ENCODE measurements around the gene MTX1. TPM values are rescaled to one million over a fixed set of nuclear protein-coding genes. Genes with fewer than 3 reads are reported as not detected.
"Not testable (repeated sequence)": the region's sequence is repeated elsewhere in the genome, so short reads cannot be mapped to it uniquely, and the experiment has no call there.

Gene MTX1
- polyA plus RNA-seq, 1 donor: 16.9 TPM

GRCh38 chr1:155188268-155188667 is 20.2 kb upstream of the MTX1 start:
- no peak for DNase-seq (ENCODE audit: low read depth)

GRCh38 chr1:155189926-155190325 is 18.6 kb upstream of the MTX1 start:
- not testable (repeated sequence) for DNase-seq (ENCODE audit: low read depth)

GRCh38 chr1:155191904-155192303 is 16.6 kb upstream of the MTX1 start:
- DNase-seq (ENCODE audit: low read depth): no peak

- no peak for DNase-seq (ENCODE audit: low read depth)
Measured at GRCh38 chr1:155192346-155193274, 15.9 kb upstream of the MTX1 start.

- no peak for DNase-seq (ENCODE audit: low read depth)
Measured at GRCh38 chr1:155193275-155193990, 15.1 kb upstream of the MTX1 start.

GRCh38 chr1:155193991-155194240 is 14.6 kb upstream of the MTX1 start:
- DNase-seq (ENCODE audit: low read depth): not testable (repeated sequence)

GRCh38 chr1:155195201-155196102 is 13.0 kb upstream of the MTX1 start:
- DNase-seq (ENCODE audit: low read depth): no peak

- DNase-seq (ENCODE audit: low read depth): no peak
Measured at GRCh38 chr1:155196103-155196892, 12.2 kb upstream of the MTX1 start.

- no peak for DNase-seq (ENCODE audit: low read depth)
Measured at GRCh38 chr1:155196893-155197638, 11.4 kb upstream of the MTX1 start.

- DNase-seq (ENCODE audit: low read depth): no peak
Measured at GRCh38 chr1:155197901-155198546, 10.5 kb upstream of the MTX1 start.

- DNase-seq (ENCODE audit: low read depth): no peak
Measured at GRCh38 chr1:155198547-155198906, 10.0 kb upstream of the MTX1 start.

- no peak for DNase-seq (ENCODE audit: low read depth)
Measured at GRCh38 chr1:155199792-155200191, 8.7 kb upstream of the MTX1 start.

GRCh38 chr1:155200920-155201319 is 7.6 kb upstream of the MTX1 start:
- DNase-seq (ENCODE audit: low read depth): no peak

- DNase-seq (ENCODE audit: low read depth): no peak
Measured at GRCh38 chr1:155202198-155202597, 6.3 kb upstream of the MTX1 start.

GRCh38 chr1:155202731-155203515 is 5.6 kb upstream of the MTX1 start:
- no peak for DNase-seq (ENCODE audit: low read depth)

- DNase-seq (ENCODE audit: low read depth): no peak
Measured at GRCh38 chr1:155205035-155205434, 3.5 kb upstream of the MTX1 start.

- no peak for DNase-seq (ENCODE audit: low read depth)
Measured at GRCh38 chr1:155205969-155206593, 2.4 kb upstream of the MTX1 start.

GRCh38 chr1:155206891-155207805 is 1.3 kb upstream of the MTX1 start:
- DNase-seq (ENCODE audit: low read depth): no peak
